ENCODE results near the gene SSNA1. TPM values are rescaled to one million over a fixed set of nuclear protein-coding genes. Genes with fewer than 3 reads are reported as not detected.

SSNA1 gene
- total and polyA plus RNA-seq, 9 of the 15 experiments (the other 6 are each of a cell fraction or from before 2014, with no cell fraction given), result 1.9 to 130 (median 57.1) TPM

DNA sequence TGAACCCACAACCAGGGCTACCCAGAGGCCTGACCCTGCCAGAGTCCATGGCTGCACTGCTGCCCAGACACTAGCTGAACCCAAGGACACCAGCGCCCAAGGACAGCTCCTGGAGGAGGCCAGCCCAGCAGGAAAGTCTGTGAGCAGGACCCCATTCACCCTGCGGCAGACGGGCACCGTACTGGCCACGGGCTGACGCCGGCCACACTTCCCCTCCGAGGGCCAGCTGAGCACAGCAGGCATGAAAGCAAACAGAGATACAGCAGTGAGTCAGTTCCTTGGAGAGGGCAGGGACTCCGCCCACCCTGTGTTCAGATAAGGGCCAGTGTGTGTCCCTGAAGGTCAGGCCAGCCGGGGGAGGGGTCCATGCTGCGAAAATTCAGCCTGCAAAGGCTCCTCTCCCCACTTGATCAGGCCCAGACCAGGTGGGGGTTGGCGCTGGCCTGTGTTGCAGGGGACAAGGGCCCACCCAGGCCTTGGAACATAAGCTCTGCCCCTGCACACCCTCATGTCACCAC is 30.3 kb downstream of the SSNA1 start (continued):
- TF ChIP-seq ZNF445 (CRISPR knock-in tag; IDR thresholded peaks at IDR 0.05; ENCODE audit: low read depth), result peak; percentile 26; the same call in 1 of the 2 replicates
- TF ChIP-seq, protein P1, sequence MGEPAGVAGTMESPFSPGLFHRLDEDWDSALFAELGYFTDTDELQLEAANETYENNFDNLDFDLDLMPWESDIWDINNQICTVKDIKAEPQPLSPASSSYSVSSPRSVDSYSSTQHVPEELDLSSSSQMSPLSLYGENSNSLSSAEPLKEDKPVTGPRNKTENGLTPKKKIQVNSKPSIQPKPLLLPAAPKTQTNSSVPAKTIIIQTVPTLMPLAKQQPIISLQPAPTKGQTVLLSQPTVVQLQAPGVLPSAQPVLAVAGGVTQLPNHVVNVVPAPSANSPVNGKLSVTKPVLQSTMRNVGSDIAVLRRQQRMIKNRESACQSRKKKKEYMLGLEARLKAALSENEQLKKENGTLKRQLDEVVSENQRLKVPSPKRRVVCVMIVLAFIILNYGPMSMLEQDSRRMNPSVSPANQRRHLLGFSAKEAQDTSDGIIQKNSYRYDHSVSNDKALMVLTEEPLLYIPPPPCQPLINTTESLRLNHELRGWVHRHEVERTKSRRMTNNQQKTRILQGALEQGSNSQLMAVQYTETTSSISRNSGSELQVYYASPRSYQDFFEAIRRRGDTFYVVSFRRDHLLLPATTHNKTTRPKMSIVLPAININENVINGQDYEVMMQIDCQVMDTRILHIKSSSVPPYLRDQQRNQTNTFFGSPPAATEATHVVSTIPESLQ (CRISPR knock-in tag; IDR thresholded peaks at IDR 0.05), result 0 out of 2 replicates have a peak, but pooled peaks have one; percentile 53
- no peak for TF ChIP-seq SIX5 (IDR thresholded peaks at IDR 0.05; ENCODE audit: borderline replicate concordance in 1 of 2, insufficient read depth in 1 of 2, low read depth in 1 of 2, low read length in 2 of 2)
- TF ChIP-seq FOXK1 (CRISPR knock-in tag; IDR thresholded peaks at IDR 0.05; ENCODE audit: borderline replicate concordance), result no peak
- peak; percentile 49; the same call in 1 of the 2 replicates for TF ChIP-seq STAT5A (IDR thresholded peaks at IDR 0.05; ENCODE audit: borderline replicate concordance, low read length)
- TF ChIP-seq ZKSCAN1 (IDR thresholded peaks at IDR 0.05; ENCODE audit: low read depth, low read length), result 0 out of 2 replicates have a peak, but pooled peaks have one; percentile 57
- peak; percentile 49; the same call in 1 of the 2 replicates for TF ChIP-seq EP400 (IDR thresholded peaks at IDR 0.05)
- TF ChIP-seq TEAD1 (CRISPR knock-in tag; IDR thresholded peaks at IDR 0.05), result 0 out of 4 replicates have a peak, but pooled peaks of 1 of the 2 experiments have one; percentile 59
- TF ChIP-seq, protein P2, sequence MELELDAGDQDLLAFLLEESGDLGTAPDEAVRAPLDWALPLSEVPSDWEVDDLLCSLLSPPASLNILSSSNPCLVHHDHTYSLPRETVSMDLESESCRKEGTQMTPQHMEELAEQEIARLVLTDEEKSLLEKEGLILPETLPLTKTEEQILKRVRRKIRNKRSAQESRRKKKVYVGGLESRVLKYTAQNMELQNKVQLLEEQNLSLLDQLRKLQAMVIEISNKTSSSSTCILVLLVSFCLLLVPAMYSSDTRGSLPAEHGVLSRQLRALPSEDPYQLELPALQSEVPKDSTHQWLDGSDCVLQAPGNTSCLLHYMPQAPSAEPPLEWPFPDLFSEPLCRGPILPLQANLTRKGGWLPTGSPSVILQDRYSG (tag; conservative IDR thresholded peaks at IDR 0.05; ENCODE audit: low read depth), result 0 out of 2 replicates have a peak, but pooled peaks have one; percentile 72
- TF ChIP-seq SMARCC2 (IDR thresholded peaks at IDR 0.05; ENCODE audit: low read depth), result 0 out of 2 replicates have a peak, but pooled peaks have one; percentile 53
- TF ChIP-seq, protein P3, sequence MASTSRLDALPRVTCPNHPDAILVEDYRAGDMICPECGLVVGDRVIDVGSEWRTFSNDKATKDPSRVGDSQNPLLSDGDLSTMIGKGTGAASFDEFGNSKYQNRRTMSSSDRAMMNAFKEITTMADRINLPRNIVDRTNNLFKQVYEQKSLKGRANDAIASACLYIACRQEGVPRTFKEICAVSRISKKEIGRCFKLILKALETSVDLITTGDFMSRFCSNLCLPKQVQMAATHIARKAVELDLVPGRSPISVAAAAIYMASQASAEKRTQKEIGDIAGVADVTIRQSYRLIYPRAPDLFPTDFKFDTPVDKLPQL (IDR thresholded peaks at IDR 0.05; ENCODE audit: extremely low read depth, insufficient read length), result no peak
- no peak for TF ChIP-seq MIER1 (IDR thresholded peaks at IDR 0.05; ENCODE audit: low read depth)
- no peak for TF ChIP-seq ZNF354B (CRISPR knock-in tag; IDR thresholded peaks at IDR 0.05)
- TF ChIP-seq ZNF668 (CRISPR knock-in tag; IDR thresholded peaks at IDR 0.05), result no peak
- TF ChIP-seq HDAC1 (IDR thresholded peaks at IDR 0.05), result peak in 1 of 2 experiments; percentile 91; a peak in 2 of 4 replicates
- TF ChIP-seq, protein P4, sequence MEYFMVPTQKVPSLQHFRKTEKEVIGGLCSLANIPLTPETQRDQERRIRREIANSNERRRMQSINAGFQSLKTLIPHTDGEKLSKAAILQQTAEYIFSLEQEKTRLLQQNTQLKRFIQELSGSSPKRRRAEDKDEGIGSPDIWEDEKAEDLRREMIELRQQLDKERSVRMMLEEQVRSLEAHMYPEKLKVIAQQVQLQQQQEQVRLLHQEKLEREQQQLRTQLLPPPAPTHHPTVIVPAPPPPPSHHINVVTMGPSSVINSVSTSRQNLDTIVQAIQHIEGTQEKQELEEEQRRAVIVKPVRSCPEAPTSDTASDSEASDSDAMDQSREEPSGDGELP (CRISPR knock-in tag; IDR thresholded peaks at IDR 0.05; ENCODE audit: borderline replicate concordance), result peak; percentile 99
- TF ChIP-seq, protein P5, sequence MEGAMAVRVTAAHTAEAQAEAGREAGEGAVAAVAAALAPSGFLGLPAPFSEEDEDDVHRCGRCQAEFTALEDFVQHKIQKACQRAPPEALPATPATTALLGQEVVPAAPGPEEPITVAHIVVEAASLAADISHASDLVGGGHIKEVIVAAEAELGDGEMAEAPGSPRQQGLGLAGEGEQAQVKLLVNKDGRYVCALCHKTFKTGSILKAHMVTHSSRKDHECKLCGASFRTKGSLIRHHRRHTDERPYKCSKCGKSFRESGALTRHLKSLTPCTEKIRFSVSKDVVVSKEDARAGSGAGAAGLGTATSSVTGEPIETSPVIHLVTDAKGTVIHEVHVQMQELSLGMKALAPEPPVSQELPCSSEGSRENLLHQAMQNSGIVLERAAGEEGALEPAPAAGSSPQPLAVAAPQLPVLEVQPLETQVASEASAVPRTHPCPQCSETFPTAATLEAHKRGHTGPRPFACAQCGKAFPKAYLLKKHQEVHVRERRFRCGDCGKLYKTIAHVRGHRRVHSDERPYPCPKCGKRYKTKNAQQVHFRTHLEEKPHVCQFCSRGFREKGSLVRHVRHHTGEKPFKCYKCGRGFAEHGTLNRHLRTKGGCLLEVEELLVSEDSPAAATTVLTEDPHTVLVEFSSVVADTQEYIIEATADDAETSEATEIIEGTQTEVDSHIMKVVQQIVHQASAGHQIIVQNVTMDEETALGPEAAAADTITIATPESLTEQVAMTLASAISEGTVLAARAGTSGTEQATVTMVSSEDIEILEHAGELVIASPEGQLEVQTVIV (CRISPR knock-in tag; IDR thresholded peaks at IDR 0.05; ENCODE audit: borderline replicate concordance), result no peak
- no peak for TF ChIP-seq TGIF2 (CRISPR knock-in tag; IDR thresholded peaks at IDR 0.05)
- TF ChIP-seq ARID1B (IDR thresholded peaks at IDR 0.05), result peak; percentile 91
- no peak for TF ChIP-seq SETDB1 (IDR thresholded peaks at IDR 0.05; ENCODE audit: low read length)
- TF ChIP-seq ZEB2 (IDR thresholded peaks at IDR 0.05), result peak; percentile 87
- TF ChIP-seq EP300 (IDR thresholded peaks at IDR 0.05; ENCODE audit: low read length), result peak; percentile 77
